SKM-1 treated with dmso at 0.1 percent for 144 hours (cell line): ENCODE data around the gene ILDR2.
A peak's percentile ranks its signal among the peaks of the same experiment; 100 is the strongest.
"Not testable (repeated sequence)": the region's sequence is repeated elsewhere in the genome, so short reads cannot be mapped to it uniquely, and the experiment has no call there.

ENCODE experiments used
- DNase-seq: peaks from one replicate; lab custom pipeline; 2025; ENCODE audit not compliant: unreplicated experiment; lab: John Stamatoyannopoulos, UW

The ILDR2 gene

GRCh38 chr1:166889776-166890175, 85.6 kb downstream of the ILDR2 start:
- DNase-seq, result no peak

DNA sequence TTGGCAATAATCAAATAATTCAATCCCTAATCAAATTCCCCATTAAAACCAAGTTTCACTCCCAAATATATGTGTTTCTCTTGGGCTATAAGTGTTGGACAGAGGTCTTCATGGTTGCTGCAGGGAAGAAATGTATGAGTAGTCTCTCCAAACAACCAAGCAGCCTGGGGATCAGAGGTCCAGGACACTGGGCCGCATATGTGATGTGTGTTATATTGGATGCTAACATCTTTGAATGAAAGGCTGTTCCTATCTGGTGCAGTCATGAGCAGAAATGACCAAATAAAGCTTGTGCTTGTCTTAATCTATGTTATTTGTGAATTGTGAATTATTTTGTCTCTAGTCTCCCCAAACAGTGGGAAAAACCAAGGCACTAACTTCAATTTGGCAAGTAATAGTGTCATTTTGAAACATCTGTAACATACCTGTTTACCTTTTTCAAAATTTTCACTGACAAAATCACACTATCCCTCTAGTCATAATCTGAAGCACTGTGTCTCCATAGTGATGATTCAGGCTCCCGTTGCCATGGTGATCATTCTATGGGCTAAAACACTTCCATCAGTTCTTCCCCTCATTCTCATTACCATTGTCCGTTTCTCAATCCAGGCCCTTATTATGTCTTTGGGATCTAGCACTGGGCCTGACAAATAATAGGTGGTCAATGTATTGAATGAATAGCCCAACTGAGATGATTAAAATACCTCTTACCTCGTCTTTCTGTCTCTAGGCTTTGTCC, 86.8 kb downstream of the ILDR2 start:
- no peak for DNase-seq

GRCh38 chr1:166884971-166885370, 90.4 kb downstream of the ILDR2 start:
- DNase-seq, result no peak

DNA sequence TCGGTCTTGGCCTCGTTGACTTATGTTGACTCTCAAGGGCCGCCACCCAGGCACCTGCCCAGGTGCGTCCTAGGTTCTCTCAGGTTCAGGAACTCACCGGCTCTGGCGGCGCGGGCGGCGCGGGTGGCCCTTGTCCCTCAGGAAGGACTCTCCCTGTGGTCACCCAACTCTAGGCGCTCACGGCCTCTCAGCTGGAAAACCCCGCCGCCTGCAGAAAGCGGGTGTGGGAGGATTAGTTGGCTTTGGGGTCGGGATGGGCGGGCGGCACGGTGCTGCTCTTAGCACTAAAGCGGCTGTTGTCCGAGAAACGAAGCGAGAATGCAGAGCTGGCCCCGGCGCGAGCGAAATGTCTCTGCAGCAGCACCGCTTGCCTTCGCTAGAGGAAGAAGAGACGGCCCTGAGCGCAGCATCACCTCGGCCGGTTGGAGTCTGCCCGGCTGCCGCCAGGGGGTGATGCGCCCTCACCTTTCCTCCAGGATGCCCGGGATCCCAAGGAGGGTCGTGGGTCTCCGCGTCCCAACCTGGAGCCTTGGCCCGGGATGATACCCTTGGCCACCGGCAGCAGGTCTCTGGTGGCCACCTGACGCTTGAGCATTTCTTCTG, 91.2 kb downstream of the ILDR2 start:
- no peak for DNase-seq

- DNase-seq, result no peak
These were observed 92.4 kb downstream of the ILDR2 start for GRCh38 chr1:166882893-166883292.

DNA sequence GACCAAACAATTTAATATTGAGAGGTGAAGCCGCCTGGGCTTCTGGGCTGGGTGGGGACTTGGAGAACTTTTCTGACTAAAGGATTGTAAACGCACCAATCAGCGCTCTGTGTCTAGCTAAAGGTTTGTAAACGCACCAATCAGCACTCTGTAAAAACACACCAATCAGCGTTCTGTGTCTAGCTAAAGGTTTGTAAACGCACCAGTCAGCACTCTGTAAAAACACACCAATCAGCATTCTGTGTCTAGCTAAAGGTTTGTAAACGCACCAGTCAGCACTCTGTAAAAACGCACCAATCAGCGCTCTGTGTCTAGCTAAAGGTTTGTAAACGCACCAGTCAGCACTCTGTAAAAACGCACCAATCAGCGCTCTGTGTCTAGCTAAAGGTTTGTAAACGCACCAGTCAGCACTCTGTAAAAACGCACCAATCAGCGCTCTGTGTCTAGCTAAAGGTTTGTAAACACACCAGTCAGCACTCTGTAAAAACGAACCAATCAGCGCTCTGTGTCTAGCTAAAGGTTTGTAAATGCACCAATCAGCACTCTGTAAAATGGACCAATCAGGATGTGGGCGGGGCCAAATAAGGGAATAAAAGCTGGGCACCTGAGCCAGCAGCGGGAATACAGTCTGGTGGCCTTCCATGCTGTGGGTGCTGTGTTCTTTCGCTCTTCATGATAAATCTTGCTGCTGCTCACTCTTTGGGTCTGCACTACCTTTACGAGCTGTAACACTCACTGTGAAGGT, 97.0 kb downstream of the ILDR2 start:
- DNase-seq, result not testable (repeated sequence)

GRCh38 chr1:166876540-166876838, 98.9 kb downstream of the ILDR2 start:
- no peak for DNase-seq

DNA sequence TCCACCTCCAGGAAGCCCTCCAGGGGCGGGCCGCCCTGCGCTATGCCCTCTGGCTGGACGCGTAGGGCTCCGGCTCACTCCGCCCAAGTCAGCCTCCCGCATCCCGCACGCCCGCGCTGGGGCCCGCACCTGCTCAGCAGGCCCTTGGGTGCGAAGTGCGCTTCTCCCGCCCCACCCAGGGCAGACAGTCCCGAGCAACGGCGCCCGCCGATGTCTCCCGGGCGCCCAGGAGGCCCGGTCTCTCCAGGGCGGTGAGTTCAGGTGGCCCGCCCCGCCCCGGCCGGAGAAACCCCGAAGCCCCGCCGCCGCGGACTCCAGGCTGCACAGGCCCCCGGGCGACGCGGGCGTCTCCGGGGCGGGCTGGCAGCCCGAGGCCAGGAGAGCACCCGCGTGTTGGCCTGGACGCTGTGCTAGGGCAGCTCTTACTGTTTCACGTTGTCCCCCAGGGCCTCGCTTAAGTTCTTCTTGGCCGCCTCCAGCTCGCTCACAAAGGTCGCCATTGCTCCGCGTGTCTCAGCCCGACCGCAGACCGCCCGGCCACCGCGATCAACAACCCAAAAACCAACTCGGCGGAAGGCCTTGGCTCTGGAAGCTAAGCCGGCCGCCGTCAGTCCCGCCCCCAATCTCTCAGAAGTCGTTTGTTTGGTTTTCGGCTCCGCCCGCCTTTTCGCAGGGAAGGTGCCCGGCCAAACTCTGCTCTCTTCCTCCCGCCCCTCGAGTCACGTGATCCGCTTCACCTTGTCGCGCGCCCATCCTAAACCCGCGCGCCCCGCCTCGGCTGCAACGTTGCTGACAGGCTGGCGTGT, 99.4 kb downstream of the ILDR2 start, which contains the start of gene TADA1:
TSS of gene TADA1 (minus strand) at position 531 of the 806 bp plus-strand sequence. CDS start at position 500, 31 bp downstream.
- peak; percentile 100 for DNase-seq

- no peak for DNase-seq
These were observed 100.0 kb downstream of the ILDR2 start for GRCh38 chr1:166875302-166875733.

- DNase-seq, result no peak
These were observed 100.9 kb downstream of the ILDR2 start for GRCh38 chr1:166874464-166874863.

GRCh38 chr1:166870584-166870983, 104.8 kb downstream of the ILDR2 start:
- DNase-seq, result no peak

- DNase-seq, result no peak
These were observed 105.8 kb downstream of the ILDR2 start for GRCh38 chr1:166869318-166870099.

GRCh38 chr1:166868639-166869038, 106.7 kb downstream of the ILDR2 start:
- DNase-seq, result no peak

- no peak for DNase-seq
These were observed 109.4 kb downstream of the ILDR2 start for GRCh38 chr1:166865926-166866325.

DNA sequence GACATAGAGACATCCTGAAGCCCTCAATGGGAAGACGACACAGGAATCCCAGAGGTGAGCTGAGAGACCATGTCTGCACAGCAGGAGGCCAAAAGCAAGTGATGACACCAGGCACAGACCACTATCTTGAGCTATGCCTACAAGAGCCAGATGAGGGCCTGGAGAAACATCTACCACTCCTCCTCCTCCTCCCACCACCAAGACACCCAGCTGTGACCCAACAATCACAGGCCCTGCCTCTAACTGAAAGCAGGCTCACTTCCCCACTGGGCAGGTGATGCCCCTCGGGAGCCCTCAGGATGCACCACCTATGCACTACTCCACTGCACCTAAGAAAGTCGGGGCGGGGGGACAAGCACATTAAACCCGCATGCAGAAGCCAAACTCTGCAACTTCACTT, 115.7 kb downstream of the ILDR2 start:
- DNase-seq, result no peak

- DNase-seq, result no peak
These were observed 116.5 kb downstream of the ILDR2 start for GRCh38 chr1:166858726-166859419.
